HG03066 (cell line): ENCODE measurements around the gene CDH4.
"Not testable (repeated sequence)": the region's sequence is repeated elsewhere in the genome, so short reads cannot be mapped to it uniquely, and the experiment has no call there.

Experiments used
- ATAC-seq: cut with Tn5 transposase; IDR thresholded peaks from one replicate; pipeline ENCODE4 v1.9.1; 2021; ENCODE audit warnings: low read depth; ENCODE audit not compliant: unreplicated experiment

CDH4 gene

DNA sequence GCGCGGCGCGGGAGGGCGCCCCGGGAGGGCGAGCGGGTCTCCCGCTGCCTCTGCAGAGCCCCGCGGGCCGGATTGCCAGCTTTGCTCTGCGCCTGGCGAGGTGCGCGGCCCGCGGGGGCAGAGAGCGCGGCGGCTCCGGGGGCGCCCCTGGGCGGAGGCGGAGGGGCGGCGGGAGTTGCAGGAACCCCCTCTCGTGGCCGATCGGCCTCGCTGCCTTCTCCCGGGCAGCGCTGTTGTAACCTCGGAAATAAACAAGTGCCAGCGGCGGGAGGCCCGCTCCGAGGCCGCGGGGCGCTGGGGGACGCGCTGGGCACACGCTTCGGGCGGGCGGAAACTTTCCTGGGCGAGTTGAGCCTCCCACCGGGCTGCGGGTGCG lies 1.2 kb downstream of the CDH4 start:
- no peak for ATAC-seq

DNA sequence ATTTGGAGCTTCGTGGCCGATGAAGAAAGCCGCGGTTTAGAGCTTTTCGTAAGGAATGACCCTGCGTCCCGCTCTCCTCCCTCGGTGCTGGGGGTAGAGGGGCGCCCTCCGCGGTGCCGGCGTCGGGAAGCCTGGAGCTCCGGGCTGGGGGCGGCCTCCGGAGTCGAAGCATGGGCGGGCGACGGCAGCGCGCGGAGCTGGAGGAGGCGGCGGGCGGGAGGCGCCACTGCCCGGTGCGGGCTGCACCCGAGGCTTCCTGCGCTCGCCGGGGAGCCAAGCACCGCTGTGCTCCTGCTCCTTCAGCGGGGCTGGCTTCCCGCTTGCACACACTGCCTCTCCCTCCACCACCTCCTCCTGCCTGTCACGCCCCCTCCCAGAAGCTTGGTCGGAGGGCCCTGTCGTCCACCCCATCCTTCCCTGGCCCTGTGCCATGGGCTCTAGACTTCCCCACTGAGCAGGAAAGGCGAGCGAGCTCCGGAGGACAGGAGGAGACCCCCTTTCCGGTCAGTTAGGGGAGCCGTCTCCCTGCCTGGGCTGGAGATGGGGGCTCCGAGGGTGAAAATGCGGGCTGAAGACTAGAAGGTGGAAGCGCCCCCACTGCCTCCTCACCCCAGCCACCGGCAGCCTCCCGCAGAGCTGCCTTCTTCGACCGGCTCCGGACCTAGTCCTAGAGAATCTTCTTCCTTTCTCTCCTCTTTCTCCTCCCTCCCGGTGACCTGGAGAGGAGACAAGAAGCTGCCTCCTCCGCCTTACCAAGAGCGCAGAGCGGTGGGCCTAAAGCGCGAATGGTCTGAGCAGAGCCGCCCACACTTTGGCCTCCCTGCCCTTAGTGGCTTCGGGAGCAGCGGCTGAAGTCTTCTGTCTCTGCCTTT lies 1.8 kb downstream of the CDH4 start:
- ATAC-seq = no peak

DNA sequence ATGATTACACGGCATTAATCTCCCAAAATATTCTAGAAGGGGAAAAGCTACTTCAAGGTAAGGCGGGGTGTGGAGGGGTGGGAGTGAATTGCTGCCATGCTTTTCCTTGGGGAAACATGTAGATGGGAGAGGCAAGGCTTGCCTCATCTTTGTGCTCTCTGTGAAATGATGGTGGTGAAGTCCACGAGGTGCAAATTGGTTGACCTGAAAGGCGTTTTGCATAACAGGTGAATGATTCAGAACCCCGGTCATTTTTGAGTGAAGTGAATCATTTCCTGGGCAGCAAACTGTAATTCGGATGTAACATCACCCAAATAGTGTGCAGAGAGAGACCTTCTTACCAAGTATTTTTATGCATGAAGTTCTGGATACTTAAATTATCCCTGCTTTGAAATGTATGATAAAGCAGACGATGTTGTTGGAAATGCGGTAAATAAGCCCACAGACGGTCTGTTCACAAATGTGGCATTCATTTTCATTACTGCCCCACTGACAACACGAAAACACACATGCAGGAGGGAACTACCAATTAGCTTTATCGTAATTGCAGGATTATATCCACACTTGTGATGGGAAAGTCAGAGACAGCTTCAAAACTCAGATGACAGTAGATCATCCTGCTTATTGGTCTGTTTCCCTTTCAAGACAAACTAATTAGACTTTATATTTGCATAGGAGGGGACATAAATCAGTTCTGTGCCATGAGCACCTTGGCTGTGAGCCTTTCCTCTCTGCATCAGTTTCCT lies 3.0 kb downstream of the CDH4 start:
- ATAC-seq = no peak

DNA sequence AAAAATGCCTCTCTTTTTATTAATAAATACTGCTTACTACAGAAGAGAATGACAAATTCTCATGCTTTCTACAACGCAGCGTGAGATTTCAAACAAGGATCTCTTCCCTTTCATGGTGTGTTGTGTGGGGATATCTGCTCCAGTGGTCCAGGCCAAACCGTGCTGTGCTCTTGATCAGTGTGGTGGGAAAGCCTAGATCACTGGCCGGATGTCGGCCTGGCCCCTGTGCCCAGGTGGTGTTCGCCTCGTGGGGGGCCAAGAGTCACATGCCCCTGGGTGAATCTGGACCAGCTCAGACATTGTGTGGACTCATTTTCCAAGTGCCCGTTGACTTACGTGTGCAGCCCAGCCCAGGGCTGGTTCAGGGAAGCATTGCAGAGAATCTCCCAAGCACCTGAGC lies 4.3 kb downstream of the CDH4 start:
- no peak for ATAC-seq

GRCh38 chr20:61256824-61257223 lies 4.8 kb downstream of the CDH4 start:
- ATAC-seq = no peak

GRCh38 chr20:61257611-61258010 lies 5.5 kb downstream of the CDH4 start:
- no peak for ATAC-seq

DNA sequence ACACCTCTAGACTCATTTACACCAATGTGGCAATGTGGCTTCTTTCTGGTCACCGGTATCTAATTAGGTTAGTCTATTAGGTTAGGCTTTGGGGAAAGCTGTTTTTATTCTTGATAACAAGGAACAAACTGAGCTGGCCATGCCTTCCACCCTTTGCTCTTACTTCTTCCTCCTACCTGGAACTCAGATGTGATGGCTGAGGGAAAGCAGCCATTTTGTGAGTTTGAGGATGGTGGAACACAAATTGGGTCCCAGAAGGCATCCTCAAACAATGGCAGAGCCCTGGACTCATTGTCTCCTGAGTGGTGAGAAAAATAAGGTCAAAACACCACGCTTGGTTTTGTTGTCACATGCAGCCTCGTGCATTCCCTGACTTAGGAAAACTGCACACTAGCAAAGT lies 7.7 kb downstream of the CDH4 start:
- no peak for ATAC-seq

GRCh38 chr20:61260905-61261304 lies 8.8 kb downstream of the CDH4 start:
- ATAC-seq = no peak

- ATAC-seq = no peak
Observed at GRCh38 chr20:61262036-61262435, 10.0 kb downstream of the CDH4 start.

DNA sequence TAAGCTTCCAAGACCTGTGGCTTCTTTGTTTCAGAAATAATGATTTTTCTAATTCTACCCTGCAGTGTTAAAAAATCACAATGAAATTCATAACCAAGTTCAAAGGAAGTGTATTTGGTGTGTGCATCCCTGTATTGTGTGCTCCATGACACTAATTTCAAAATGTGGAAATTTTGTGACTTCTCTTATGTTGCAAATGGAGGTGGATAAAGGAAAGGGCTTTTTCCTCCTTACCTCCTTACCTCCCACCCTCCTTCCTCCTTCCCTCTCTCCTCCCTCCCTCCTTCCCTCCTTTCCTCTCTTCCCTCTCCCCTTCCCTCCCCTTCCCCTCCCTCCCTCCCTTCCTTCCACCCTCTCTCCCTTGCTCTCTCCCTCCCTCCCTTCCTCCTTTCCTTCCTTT lies 10.5 kb downstream of the CDH4 start:
- no peak for ATAC-seq

- ATAC-seq = no peak
Observed at GRCh38 chr20:61263084-61263695, 11.1 kb downstream of the CDH4 start.

- ATAC-seq = no peak
Observed at GRCh38 chr20:61263938-61264337, 11.9 kb downstream of the CDH4 start.

GRCh38 chr20:61267241-61267640 lies 15.2 kb downstream of the CDH4 start:
- no peak for ATAC-seq

DNA sequence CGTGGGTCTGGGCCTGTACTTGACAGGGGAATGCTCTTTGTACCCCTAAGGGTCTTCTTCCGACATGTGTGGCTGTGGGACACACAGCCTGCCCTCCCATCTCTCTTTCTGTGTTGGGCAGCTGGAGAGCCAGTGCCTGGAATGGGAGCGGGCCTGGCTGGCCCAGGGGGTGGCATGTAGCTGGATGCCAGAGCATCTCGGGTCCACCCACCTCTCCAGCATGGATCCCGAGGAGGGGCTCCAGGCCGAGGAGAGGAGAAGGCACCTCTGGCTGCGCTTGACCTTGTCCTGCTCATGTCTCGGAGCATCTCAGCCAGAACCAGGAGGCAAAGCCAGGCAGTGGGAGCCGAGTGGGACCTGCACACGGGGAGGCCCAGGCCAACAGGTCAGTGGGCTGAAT lies 16.0 kb downstream of the CDH4 start:
- no peak for ATAC-seq

DNA sequence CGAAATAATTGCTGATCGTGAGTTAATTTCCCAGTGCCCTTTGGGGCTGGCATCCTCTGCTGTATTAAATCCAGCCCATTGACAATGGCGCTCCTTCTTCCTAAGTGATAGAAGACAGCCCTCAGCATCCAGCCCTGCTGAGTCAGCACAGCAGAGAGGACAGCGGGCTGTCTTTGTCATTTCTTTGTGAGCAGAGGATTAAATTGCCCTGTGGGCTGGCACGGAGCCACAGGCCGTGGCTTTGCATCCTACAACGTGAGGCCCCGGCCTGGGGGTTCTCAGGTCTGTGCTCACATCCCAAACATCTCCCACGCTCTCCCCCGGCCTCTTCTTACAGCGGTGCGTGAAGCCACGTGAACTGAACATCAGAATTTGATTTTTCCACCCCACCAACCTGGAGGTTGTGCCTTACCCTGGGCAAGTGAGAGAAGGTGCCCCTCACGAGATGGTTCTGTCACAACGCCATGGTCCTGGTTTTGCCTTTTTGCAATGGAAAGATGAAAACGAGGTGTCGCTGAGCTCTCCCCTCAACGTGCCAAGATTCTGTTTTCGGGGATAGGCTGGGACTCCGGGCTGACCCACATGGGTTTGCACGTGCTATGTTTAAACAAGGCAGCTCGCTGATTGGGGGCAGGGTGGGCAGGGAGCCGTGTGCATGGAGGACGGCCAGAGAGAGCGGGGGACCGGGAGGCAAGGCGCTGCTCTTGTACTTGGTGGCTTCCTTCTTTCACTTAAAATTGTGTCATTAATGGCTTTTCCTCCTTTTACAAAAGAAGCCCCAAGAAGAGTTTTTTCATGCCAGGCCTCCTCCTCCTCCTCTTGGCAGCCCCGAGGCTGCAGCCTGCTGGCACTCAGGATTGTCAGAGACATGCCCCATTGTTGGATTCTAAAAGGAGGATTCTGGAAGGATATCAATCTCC lies 19.5 kb downstream of the CDH4 start:
- no peak for ATAC-seq

- ATAC-seq = not testable (repeated sequence)
Observed at GRCh38 chr20:61273024-61273423, 21.0 kb downstream of the CDH4 start.

GRCh38 chr20:61273666-61274065 lies 21.6 kb downstream of the CDH4 start:
- ATAC-seq = not testable (repeated sequence)

- no peak for ATAC-seq
Observed at GRCh38 chr20:61274326-61274725, 22.3 kb downstream of the CDH4 start.

GRCh38 chr20:61278296-61278695 lies 26.2 kb downstream of the CDH4 start:
- ATAC-seq = no peak

- ATAC-seq = no peak
Observed at GRCh38 chr20:61279621-61280150, 27.6 kb downstream of the CDH4 start.
